Activated CD8-positive, alpha-beta memory T cell treated with anti-CD3 and anti-CD28 coated beads, Interleukin-2, amount 50 U/mL, for 24 hours (primary cell): ENCODE results near the gene CCDC170.

Experiments
- DNase-seq: peaks from one replicate; pipeline ENCODE4 v3.0.0-alpha.2; 2020; ENCODE audit errors: extremely low read depth

Gene CCDC170

DNA sequence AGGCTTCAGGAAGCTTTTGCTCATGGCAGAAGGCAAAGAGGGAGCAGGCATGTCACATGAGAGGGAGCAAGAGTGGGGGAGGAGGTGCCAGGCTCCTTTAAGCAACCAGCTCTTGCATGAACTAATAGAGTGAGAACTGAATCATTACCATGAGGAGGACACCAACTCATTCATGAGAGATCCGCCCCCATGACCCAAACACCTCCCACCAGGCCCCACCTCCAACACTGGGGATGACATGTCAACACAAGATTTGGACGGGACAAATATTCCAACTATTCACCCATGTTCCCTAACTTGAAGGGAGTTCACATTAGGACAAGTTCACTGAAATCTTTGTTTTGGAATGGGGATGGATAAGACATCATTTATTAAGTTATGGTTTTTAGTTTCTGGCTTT lies 158.5 kb downstream of the CCDC170 start:
- no peak for DNase-seq

DNA sequence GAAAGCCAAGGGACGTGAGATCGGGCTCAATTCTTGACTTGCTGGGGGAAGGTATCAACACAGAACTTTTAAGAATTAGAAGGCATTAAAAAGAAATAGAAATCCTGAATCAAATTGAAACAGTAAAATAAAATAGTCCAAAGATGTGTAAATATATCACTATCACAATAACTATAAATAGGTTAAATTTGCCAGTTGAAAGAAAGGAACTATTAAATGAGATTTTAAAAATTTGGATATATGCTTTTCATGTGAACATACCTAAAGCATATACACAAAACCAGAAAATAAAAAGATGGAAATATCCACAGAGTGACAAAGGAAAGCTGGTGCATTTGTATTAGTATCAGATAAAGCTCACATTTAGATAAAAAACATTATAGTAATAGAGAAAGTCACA lies 161.3 kb downstream of the CCDC170 start:
- DNase-seq: no peak

DNA sequence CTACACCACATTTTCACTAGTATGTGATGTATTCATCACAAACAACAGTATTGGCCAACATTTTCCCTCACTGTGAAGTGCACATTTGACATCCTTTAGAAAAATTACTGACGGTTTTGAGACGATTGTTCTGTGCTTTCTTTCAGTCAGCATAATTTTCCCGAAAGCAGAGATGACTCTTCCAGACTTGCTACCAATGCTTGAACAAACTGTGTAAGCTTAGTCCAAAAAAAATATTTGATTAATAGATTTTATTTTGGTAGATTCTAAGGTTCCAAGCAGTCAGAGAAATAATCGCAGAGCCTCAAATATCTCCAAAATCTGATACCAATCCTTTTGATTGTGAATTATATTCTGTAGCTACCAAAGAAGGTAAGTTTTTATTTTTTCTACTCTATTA lies 162.6 kb downstream of the CCDC170 start:
- DNase-seq: no peak

DNA sequence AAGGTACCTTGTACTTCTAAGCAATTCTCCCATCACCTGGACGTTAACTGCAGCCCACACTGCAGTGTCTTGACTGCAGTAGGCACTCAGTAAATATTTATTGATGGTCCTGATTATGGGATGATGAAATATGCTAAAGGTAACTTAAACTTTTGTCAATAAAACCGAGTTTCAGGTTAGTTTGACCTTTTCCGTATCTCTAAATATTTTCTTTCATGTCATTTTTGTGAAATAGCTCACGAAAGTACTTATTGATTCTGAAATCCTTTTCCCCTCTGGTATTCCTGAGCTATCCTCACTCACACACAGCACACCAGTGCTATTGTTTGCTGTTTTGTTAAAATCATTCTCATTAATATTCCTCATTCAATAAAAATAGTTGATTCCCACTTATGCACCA lies 164.3 kb downstream of the CCDC170 start:
- DNase-seq: no peak

DNA sequence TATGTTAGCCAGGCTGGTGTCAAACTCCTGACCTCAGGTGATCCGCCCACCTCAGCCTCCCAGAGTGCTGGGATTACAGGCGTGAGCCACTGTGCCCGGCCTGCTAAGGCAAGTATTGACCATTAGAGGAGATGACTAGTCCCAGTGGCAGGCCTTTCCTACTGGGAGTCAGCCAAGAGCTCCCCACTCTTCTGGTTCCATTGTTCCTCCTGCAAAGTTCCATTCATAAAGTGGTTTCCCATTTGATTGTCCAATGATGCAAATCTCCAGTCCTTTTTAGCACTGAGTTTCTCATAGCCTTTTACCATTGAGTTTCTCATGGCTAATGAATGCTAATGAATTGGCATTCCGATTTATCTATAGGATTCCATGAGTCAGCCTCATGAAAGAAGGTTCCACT lies 165.4 kb downstream of the CCDC170 start:
- DNase-seq: no peak

DNA sequence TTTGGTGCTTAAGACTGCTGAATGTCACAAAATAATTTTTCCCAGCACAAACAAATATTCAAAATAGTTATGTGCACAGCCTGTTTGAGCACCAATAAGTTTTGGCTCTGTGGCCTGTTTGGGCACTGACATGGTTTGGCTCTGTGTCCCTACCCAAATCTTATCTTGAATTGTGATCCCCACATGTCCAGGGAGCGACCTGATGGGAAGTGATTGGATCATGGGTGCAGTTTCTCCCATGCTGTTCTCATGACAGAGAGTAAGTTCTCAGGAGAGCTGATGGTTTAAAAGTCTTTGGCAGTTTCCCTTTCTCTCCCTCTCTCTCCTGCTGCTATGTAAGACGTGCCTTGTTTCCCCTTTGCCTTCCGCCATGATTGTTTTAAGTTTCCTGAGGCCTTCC lies 167.7 kb downstream of the CCDC170 start:
- DNase-seq: no peak

DNA sequence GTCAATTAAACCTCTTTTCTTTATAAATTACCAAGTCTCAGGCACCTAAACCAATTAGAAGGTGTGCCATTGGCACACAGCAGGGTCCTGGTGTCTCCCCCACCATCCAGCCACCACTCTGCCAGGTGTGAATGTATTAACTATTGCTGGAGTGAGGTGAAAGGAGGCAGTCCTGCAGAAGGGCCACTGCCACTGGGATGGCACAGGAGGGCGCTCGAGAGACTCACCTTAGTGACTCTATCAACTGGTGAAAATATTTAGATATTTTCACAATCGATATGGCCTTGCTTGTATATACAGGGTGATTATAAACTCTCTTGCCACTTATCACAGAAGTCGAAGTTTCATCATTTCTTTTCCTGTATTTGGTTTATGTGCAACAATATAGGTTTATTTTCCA lies 168.1 kb downstream of the CCDC170 start:
- no peak for DNase-seq

DNA sequence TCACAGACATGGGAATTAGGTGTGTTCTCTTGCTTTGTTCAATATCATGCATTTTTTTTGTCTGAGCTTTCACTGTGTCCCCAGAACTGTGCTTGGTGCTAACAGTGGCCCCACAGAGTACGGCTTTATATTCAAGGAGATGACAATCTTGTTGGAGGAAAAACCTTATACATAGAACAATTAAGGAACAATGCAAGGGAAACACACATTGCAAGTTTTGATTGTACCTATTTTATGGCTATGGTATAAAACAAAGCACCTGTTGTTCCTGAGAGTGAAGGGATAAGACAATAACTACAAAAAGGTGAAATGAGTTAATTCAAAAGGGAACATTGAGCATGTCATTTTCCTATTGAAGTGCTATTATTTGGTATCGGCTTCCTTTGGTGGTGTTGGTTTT lies 169.7 kb downstream of the CCDC170 start:
- DNase-seq: no peak

DNA sequence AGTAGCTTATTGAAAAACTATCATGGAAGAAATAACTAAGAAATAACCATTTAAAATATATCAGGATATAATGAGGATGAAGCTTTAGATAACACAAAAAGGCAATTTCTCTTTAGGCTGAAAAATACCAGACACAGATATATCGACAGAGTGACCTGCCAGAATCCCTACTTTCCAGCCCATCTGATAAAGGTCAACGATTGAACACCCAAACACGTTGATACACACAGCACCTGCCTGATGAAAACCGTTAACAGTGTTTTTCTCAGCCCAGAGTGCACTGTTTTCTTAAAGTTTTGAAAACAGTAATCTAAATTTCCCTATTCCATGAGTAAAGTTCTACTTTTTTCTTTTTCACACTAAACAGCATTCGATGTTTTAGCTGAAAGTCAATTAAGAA lies 170.6 kb downstream of the CCDC170 start:
- no peak for DNase-seq

DNA sequence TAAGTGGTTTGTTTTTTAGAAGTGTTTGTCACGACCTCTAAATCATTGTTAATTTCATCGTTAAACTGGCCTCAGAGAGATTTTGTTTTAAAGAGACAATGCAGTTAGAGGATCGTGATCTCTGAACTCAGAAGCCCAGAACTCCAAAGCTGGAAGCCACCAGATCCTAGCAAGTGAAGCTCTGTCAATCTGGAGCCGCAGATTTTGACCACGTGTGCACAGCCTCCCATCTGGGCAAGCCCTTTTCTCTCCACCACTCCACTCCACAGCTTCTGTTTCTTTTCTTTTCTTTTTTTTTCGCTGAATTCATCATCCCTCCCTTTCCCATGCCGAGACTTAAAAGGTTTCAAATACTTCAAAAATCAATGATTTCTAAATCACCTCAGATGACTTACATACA lies 171.5 kb downstream of the CCDC170 start:
- no peak for DNase-seq

DNA sequence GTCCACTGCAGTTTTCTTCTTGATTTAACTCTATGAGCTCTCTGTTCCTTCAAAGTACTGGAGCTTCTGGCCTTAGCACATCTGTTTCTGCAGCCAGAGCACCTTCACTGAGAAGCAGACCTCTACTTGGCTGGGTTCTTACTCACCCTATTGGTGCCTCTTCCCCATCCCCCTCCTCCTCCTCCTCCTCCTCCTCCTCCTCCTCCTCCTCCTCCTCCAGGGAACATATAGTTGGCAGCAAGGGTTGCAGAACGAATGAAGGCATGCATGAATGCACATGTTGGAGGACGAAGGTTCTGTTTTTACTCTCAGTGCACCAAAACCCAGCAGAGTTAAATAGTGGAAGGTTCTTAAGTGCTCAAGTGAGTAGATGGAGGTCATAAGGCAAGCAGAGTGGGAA lies 172.7 kb downstream of the CCDC170 start:
- no peak for DNase-seq

DNA sequence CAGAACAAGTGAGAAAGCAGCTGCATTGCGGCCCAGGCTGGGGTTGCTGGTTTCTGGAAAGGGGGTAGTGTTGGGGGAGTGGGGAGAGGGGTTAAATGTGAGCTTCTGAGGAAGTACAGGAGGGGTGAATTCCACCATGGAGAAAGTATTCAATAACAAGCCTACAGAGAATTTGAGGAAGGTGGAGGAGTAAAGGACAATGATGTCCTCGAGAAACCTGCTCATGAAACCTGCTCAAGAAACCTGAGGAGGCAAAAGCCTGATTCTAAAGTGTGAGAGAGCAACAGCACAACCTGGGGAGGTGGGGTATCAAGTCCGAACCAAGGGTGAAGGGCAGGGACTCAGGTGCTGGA lies 175.4 kb downstream of the CCDC170 start:
- DNase-seq: no peak

DNA sequence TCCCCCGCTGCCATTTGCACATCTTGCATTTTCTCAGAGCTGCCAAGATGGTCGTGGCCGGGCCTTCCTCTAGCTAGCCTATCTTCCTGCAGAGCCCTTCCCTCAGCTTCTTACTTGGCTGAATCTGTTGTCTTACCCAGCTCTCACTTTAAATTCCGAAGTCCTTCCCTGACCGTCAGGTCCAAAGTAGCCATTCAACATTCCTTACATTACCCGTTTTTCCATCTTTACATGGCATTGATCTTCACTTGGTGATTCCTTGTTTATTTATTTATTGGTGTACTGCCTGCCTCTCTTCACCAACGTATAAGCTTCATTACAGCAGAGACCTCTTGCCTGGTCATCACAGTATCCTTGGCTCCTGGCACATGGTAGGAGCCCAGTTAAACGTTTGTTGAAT lies 176.3 kb downstream of the CCDC170 start:
- no peak for DNase-seq
